ENCODE results near the gene FNDC3B.

The FNDC3B gene

DNA sequence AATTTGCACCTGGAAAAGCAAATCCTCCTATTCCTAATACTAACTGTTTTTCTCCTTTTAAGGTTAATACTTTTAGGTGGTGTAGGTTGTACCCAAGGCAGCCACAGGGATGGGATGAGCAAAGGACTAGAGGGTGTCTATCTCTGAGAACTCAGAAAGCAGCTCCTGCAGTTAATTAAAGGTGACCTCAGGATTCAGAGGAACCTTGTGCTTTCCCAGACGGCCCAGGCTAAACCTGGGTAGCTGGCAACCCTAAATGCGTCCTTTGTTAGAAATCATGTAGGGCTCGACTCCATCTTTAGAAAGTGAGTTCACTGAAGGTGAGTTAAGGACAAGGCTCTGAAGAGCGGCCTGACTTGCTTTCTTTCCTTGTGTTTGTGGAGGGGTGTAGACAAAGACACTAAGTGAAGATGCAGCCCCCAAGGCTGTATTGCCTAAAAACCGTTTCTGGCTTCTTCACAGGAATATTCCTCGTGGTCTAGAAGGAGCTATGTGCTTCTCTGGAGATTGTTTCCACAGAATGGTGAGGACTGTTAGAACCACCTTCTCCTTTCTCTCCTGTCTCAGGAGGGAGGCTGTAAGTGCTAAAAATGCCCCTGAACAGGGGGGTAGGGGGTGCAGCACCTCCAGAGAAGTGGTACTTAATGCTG is 14.9 kb downstream of the FNDC3B start:
- DNase-seq (ENCODE audit: low read depth in 2 of 2) = no peak

GRCh38 chr3:172056416-172056815 is 17.0 kb downstream of the FNDC3B start:
- DNase-seq (ENCODE audit: low read depth in 2 of 2) = no peak

DNA sequence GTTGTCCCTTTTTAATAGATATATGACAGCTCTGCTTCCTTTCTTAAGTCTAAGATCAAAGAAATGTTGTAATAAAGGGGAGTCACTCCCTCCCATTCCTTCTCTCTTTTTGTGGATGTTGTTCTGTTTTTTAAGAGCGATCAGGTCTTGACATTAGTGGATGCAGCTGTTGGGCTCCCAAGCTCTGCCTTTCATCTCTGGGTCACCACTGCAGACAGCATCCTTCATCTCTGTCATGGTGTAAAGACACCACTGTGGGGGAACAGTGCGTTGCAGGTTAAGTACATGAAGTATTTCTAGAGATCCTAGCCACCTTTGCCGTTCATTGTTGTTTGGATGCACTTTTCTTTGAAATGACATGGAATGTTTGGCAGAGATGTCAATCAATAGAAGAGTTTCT is 17.7 kb downstream of the FNDC3B start:
- no peak for DNase-seq (ENCODE audit: low read depth in 2 of 2)

DNA sequence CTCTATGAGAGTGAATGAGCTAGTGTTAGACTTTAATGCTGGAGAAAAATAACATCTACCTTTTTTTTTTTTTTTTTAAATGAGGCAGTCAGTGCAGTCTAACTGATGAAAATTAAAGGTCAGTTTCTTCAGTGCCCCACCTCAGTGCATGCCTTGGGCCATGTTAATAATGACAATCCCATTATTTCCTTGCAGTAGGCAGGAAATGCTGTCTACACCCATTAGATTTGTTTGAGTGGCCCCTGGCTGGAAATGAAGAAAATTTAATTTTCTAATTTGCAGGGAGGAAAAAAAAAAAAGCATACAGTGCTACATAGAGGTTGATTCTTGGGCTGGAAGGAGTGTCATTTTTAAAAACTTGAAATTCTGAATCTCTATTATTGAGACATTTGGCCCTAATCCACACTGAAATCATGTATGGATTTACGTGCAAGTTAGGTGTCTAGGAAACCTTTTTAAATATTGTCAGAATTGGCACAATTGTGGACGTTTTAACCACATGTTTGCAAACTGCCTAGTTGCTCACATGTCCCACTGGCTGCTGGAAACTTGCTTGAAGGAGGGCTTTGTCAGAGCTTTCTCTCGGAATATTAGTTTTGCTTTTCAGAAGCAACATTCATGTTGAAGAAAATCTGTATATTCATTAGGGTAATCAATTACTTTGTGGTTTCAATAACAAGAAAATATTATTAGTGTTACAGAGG is 18.4 kb downstream of the FNDC3B start:
- no peak for DNase-seq (ENCODE audit: low read depth in 2 of 2)

DNA sequence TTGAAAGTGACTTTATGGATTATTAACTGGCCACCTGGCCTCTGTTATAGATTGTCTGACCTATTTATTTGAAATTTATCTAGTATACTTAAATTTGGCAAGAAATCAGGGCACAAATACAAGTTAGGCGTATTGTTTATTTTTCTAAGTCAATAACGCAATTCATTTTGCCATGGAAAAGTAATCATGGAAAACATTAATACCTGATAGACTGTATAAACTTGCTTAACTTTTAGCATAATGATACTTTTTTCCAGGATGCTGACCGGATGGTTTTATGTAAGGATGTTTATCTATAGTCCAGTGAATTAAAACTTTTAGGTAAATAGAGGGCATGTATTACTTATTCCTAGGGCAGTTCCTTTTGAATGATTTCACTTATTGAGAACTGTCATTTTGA is 20.2 kb downstream of the FNDC3B start:
- no peak for DNase-seq (ENCODE audit: low read depth in 2 of 2)

DNA sequence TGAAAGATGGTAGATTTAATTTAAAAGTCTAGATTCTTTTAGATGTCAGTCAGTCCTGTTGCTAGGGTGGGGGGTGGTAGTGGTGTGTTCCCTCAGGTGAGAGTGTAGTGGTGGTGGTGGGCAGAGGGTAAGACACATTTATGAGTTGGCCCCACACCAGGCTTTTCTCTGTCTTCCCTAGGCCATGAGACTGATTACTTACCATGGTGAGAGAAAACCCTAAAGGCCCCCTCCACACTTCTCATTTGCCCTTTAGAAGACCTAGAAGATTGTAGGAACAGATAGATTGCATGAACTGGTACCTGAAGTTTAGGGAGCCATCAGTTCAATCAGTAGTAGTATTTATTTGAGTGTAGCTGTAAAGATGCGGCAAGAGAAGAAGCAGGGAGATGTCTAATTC is 20.9 kb downstream of the FNDC3B start:
- no peak for DNase-seq (ENCODE audit: low read depth in 2 of 2)

GRCh38 chr3:172061724-172062184 is 22.4 kb downstream of the FNDC3B start:
- no peak for DNase-seq (ENCODE audit: low read depth in 2 of 2)

DNA sequence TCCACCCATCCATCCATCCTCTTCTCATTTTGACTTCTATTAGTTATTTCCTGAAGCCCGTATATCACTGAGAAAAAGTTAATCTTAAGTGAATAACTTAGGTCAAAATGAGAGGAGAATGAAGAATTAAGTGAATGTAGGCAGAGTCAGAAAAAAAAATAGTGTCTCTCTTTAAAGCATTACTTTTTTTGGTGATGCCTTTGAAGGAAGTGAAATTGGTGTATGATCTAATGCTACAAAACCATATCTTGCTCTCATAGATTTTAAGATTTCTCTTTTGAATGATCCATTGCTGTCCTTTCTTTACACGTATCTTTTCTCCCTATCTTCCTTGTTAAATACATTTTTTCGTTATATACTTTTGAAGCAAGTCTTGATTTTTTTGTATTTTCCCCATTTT is 23.4 kb downstream of the FNDC3B start:
- no peak for DNase-seq (ENCODE audit: low read depth in 2 of 2)

DNA sequence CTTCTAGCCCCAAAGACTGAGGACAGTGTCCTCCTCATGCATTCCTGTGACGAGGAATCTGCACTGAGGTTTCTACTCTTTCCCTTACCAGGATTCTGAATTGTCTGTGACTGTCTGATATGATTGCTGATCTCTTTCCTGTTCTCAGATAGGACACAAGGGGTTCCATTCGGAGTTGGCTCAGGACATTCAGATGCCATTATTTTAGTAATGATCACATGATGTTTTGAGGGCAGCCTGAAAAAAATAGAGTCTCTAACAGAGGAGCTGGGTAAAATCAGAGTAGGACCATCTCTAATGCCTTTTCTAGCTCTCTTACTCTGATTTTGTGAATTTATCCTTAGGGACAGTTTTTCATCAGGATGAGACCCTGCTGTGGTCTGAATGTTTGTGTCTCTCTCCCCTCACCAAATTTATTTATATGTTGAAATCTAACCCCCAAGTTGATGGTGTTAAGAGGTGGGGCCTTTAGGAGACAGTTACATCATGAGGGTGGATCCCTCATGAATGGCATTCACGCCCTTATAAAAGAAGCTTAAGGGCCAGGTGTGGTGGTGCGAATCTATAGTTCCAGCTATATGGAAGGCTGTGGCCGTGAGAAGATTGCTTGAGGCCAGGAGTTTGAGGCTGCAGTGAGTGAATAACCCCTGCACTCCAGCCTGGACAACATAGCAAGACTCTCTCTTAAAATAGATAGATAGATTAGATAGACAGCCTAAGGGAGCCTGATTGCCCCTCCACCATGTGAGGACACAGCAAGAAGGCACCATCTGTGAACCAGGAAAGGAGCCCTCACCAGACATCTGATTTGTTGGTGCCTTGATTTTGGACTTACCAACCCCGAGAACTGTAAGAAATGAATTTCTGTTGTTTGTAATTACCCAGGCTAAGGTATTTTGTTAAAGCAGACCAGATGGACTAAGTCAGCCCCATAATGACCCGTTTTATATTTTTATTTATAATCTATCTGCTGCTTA is 24.4 kb downstream of the FNDC3B start:
- DNase-seq (ENCODE audit: low read depth in 2 of 2) = no peak

- no peak for DNase-seq (ENCODE audit: low read depth in 2 of 2)
Observed at GRCh38 chr3:172065527-172065926, 26.1 kb downstream of the FNDC3B start.

GRCh38 chr3:172065967-172066762 is 26.8 kb downstream of the FNDC3B start:
- DNase-seq (ENCODE audit: low read depth in 2 of 2) = no peak

GRCh38 chr3:172066880-172067796 is 27.8 kb downstream of the FNDC3B start:
- no peak for DNase-seq (ENCODE audit: low read depth in 2 of 2)

DNA sequence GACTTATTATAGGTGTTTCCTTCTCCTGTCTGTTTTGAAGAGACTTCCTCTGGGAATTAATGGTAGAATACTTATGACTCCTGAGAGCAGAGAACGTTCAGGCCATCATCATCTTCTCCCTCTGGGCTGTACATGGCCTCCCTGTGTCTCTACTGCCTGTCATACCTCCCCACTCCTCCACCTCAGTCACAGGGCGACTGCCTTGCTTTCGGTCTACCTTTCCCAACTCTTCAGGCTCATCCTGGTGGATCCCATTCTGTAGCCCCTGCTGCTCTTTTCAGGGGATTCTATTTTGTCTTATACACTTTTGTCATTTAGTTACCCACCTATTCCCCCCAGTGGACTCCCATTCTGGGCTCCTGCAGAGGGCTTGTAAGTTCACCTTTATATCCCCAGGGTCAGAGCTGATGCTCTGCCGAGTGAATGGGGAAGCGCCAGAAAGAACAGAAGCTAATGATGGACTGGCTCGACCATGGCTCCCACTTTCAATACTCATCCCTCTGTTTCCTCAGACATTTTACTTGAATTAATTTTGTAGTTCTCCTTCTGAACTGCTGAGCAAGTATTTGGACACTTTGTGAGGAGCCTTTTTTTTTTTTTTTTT is 28.6 kb downstream of the FNDC3B start:
- DNase-seq (ENCODE audit: low read depth in 2 of 2) = no peak

GRCh38 chr3:172068977-172069376 is 29.6 kb downstream of the FNDC3B start:
- DNase-seq (ENCODE audit: low read depth in 2 of 2) = no peak

DNA sequence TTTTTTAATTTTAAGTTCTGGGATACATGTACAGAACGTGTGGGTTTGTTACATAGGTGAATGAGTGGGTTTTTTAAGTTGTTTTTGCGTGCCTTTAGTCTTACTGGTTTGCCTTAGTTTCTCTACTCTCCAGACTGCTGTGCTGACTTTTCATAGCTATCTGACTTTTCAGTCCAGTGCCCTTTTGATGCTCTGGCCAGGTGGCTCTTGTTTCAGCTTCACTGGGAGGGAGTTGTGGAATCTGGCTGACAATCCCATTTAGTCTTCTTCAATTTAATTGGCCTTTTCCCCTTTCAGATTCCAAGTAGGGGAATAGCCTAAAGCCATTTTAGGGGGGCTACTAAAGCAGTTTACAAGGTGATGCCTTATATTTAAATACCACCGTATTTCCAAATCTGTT is 30.1 kb downstream of the FNDC3B start:
- DNase-seq (ENCODE audit: low read depth in 2 of 2) = no peak

DNA sequence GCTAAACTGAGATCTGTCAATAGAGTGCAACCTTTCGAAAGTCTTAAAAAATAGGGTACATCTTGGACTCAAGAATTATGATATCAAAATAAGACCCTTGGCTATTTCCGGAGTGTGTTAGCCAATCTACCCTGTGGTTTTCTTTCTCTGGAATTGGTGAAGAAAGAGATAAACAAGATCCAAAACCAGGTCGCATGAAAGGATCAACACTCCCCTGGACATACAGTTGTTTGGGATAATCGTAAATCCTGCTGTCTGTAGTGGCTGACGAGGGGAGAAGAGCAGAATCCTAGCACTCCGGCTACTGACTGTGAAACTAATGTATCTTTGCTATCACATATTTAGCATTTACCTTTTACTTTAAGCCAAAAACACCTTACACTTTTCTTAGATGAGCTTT is 30.9 kb downstream of the FNDC3B start:
- DNase-seq (ENCODE audit: low read depth in 2 of 2) = no peak

- no peak for DNase-seq (ENCODE audit: low read depth in 2 of 2)
Observed at GRCh38 chr3:172070802-172071201, 31.4 kb downstream of the FNDC3B start.

DNA sequence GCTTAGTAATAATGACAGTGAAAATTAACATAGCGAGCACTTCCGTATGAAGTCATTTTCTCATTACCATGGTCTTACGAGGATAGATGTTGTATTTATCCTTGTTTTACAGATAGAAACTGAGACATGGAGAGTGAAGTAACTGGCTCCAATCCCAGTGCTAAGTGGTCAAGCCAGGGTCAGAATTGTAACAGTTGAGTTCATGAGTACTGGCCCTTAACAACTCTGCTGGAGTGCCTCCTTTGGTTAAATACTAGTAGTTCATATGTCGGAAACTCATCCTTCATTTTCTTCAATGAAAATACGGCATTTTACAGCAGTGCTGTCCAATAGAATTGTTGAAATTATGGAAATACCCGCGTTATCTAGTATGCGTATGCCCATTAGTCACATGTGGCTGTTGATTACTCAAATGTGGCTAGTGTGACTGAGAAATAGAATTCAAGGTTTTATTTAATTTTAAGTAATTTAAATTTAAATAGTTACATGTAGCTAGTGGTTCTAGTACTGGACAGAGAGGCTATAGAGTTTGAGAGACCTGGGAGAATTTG is 32.5 kb downstream of the FNDC3B start:
- no peak for DNase-seq (ENCODE audit: low read depth in 2 of 2)

DNA sequence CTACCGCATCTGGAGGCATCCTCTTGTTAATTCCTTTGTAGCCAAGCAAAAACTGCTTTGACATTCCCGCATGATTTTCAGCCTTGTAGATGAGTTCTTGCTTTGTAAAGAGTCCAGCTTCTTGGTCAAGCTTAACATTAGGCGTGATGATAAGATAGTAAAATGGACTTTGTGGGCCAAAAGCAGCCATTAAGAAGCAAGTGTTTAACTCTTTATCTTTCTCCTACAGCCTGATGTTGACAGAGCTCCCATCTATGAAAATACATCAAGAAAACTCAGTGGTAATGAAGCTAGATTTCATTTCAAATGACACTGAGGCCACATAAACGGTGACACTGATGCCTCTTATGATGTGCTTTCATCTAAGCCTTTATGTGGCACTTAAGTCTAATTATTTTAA is 33.2 kb downstream of the FNDC3B start:
- DNase-seq (ENCODE audit: low read depth in 2 of 2) = no peak
